PC-3 (cell line): ENCODE results near the gene RABGAP1L.

Experiments
- EZH2 ChIP-seq: fragments of 300-600 bp; sonication (generic); IDR thresholded peaks from one replicate; pipeline ENCODE4 v1.6.1; 2017; ENCODE audit warnings: antibody characterized with exemption, mild to moderate bottlenecking, low read length; ENCODE audit not compliant: unreplicated experiment
- EZH2phosphoT487 ChIP-seq: fragments of 300-600 bp; sonication (generic); IDR thresholded peaks from 2 replicates; pipeline ENCODE4 v1.6.1; 2018; ENCODE audit warnings: mild to moderate bottlenecking, antibody characterized with exemption, low read length, borderline replicate concordance
- TF ChIP-seq, protein P1 (sequence below): fragments of 300-600 bp; sonication (generic); conservative IDR thresholded peaks from 2 replicates; pipeline ENCODE4 v1.5.1; 2017; ENCODE audit warnings: antibody characterized with exemption, low read depth, mild to moderate bottlenecking, low read length

DNA sequence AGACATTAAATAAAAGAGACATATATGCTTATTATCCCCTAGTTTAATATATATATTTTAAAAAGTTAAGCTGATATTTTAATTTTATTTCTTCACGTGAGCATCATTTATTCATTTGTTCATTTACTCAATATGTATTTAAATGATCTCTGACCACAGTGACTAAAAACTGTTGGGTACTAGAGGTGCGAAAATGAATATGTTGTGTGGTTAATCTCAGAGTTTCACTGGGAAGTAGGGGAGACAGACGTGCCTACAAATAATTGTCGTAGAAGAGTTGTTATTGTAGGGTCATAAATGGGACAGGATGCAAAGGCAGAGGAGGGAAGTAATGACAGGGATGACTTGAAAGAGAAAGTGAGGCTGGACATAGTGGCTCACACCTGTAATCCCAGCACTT is 627.4 kb downstream of the RABGAP1L start:
- TF ChIP-seq, protein P1, sequence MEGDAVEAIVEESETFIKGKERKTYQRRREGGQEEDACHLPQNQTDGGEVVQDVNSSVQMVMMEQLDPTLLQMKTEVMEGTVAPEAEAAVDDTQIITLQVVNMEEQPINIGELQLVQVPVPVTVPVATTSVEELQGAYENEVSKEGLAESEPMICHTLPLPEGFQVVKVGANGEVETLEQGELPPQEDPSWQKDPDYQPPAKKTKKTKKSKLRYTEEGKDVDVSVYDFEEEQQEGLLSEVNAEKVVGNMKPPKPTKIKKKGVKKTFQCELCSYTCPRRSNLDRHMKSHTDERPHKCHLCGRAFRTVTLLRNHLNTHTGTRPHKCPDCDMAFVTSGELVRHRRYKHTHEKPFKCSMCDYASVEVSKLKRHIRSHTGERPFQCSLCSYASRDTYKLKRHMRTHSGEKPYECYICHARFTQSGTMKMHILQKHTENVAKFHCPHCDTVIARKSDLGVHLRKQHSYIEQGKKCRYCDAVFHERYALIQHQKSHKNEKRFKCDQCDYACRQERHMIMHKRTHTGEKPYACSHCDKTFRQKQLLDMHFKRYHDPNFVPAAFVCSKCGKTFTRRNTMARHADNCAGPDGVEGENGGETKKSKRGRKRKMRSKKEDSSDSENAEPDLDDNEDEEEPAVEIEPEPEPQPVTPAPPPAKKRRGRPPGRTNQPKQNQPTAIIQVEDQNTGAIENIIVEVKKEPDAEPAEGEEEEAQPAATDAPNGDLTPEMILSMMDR, result no peak
- no peak for TF ChIP-seq EZH2
- no peak for TF ChIP-seq EZH2phosphoT487
